Measurements from ENCODE around the gene ATXN3L. TPM values are rescaled to one million over a fixed set of nuclear protein-coding genes. Genes with fewer than 3 reads are reported as not detected.

ATXN3L gene
- total RNA-seq, 1 donor from 2014 or later = not detected

Other genes with a start within 250 kb of the ATXN3L start
- 0.31 TPM for gene EGFL6, start 249.5 kb upstream of the ATXN3L start, total RNA-seq